ENCODE results near the gene PARD6G.

PARD6G gene

GRCh38 chr18:80163183-80163582 lies 84.1 kb downstream of the PARD6G start:
- POLR2A ChIA-PET, result interaction anchor here (1.0 kb wide), 1 partner anchor 18 kb away, joined by 3 read pairs; no protein-coding TSS in a partner anchor
- Histone ChIP-seq H3K27me3 (replicated peaks in 2 of 5; ENCODE audit: control insufficient read depth in 4 of 5, insufficient read depth in 5 of 5, low read length in 4 of 5) (peaks cover 0 to 12% (median 0%) of the 10 kb centered on the region in 5 experiments), H3K4me1 (ENCODE audit: control extremely low read depth in 1 of 4, control insufficient read depth in 4 of 4, insufficient read depth in 4 of 4, low read length in 3 of 4) (peaks cover 0 to 4% (median 1%) of the 10 kb centered on the region in 4 experiments), H3K27ac (ENCODE audit: insufficient read depth in 1 of 2, low read depth in 1 of 2, low read length in 2 of 2, poor library complexity in 1 of 2, severe bottlenecking in 2 of 2) (no peak overlapping the region), H3K4me3 (ENCODE audit: control insufficient read depth in 1 of 7, extremely low read depth in 1 of 7, insufficient read depth in 4 of 7, low read depth in 2 of 7, low read length in 6 of 7) (no peak overlapping the region), H3K9me3 (ENCODE audit: control extremely low read depth in 1 of 5, control insufficient read depth in 4 of 5, insufficient read depth in 2 of 5, low read depth in 1 of 5, low read length in 4 of 5) (peaks cover 0 to 15% (median 11%) of the 10 kb centered on the region in 5 experiments), H3K36me3 (ENCODE audit: control insufficient read depth in 4 of 4, insufficient read depth in 4 of 4, low read length in 3 of 4) (no peaks in the 10 kb centered on the region)
- DNase-seq, result no peak
- CTCF ChIA-PET, result no interaction called here
- 92% methylated on average over 4 of the region's 7 CpGs for WGBS (ENCODE audit: insufficient coverage)

- peaks cover 0 to 15% (median 11%) of the 10 kb centered on the region in 5 experiments for H3K9me3 ChIP-seq (ENCODE audit: control extremely low read depth in 1 of 5, control insufficient read depth in 4 of 5, insufficient read depth in 2 of 5, low read depth in 1 of 5, low read length in 4 of 5)
- DNase-seq, result no peak
- no peak overlapping the region for H3K4me3 ChIP-seq (ENCODE audit: control insufficient read depth in 1 of 7, extremely low read depth in 1 of 7, insufficient read depth in 4 of 7, low read depth in 2 of 7, low read length in 6 of 7)
- H3K36me3 ChIP-seq (ENCODE audit: control insufficient read depth in 4 of 4, insufficient read depth in 4 of 4, low read length in 3 of 4), result no peaks in the 10 kb centered on the region
- no peak overlapping the region for H3K27ac ChIP-seq (ENCODE audit: insufficient read depth in 1 of 2, low read depth in 1 of 2, low read length in 2 of 2, poor library complexity in 1 of 2, severe bottlenecking in 2 of 2)
- CTCF ChIA-PET, result interaction anchor here (1.2 to 3.9 kb wide), 2 partner anchors 8 to 98 kb away, joined by 5 to 16 read pairs; no protein-coding TSS in a partner anchor
- WGBS (ENCODE audit: insufficient coverage), result 98% methylated on average over 4 of the region's 7 CpGs
- peaks cover 0 to 4% (median 1%) of the 10 kb centered on the region in 4 experiments for H3K4me1 ChIP-seq (ENCODE audit: control extremely low read depth in 1 of 4, control insufficient read depth in 4 of 4, insufficient read depth in 4 of 4, low read length in 3 of 4)
- POLR2A ChIA-PET, result interaction anchor here (1.0 kb wide), 1 partner anchor 17 kb away, joined by 3 read pairs; no protein-coding TSS in a partner anchor
- peaks cover 0 to 11% (median 2%) of the 10 kb centered on the region in 5 experiments for H3K27me3 ChIP-seq (replicated peaks in 2 of 5; ENCODE audit: control insufficient read depth in 4 of 5, insufficient read depth in 5 of 5, low read length in 4 of 5)
Observed at GRCh38 chr18:80161781-80162417, 85.4 kb downstream of the PARD6G start.

GRCh38 chr18:80159713-80160636 lies 87.3 kb downstream of the PARD6G start:
- DNase-seq, result peak; percentile 54 to 79 (median 69)
- CTCF ChIA-PET, result interaction anchor here (1.1 to 7.1 kb wide), 13 partner anchors 8 to 781 kb away, joined by 3 to 41 read pairs (median 4); no protein-coding TSS in a partner anchor

GRCh38 chr18:80158365-80158764 lies 88.9 kb downstream of the PARD6G start:
- POLR2A ChIA-PET, result no interaction called here

More at GRCh38 chr18:80159713-80160636, 87.3 kb downstream of the PARD6G start:
- 55% methylated on average over 83 of the region's 109 CpGs for WGBS (ENCODE audit: insufficient coverage)
- Histone ChIP-seq H3K4me1 (ENCODE audit: control extremely low read depth in 1 of 4, control insufficient read depth in 4 of 4, insufficient read depth in 4 of 4, low read length in 3 of 4) (peaks cover 0 to 4% (median 1%) of the 10 kb centered on the region in 4 experiments), H3K27ac (ENCODE audit: insufficient read depth in 1 of 2, low read depth in 1 of 2, low read length in 2 of 2, poor library complexity in 1 of 2, severe bottlenecking in 2 of 2) (no peak overlapping the region), H3K27me3 (replicated peaks in 2 of 5; ENCODE audit: control insufficient read depth in 4 of 5, insufficient read depth in 5 of 5, low read length in 4 of 5) (peaks cover 0 to 10% (median 2%) of the 10 kb centered on the region in 5 experiments), H3K9me3 (ENCODE audit: control extremely low read depth in 1 of 5, control insufficient read depth in 4 of 5, insufficient read depth in 2 of 5, low read depth in 1 of 5, low read length in 4 of 5) (peaks cover 0 to 12% (median 11%) of the 10 kb centered on the region in 5 experiments), H3K36me3 (ENCODE audit: control insufficient read depth in 4 of 4, insufficient read depth in 4 of 4, low read length in 3 of 4) (no peaks in the 10 kb centered on the region), H3K4me3 (ENCODE audit: control insufficient read depth in 1 of 7, extremely low read depth in 1 of 7, insufficient read depth in 4 of 7, low read depth in 2 of 7, low read length in 6 of 7) (peak overlapping the region in 5 of 7 experiments; percentile 10 to 64 (median 21))
- POLR2A ChIA-PET, result no interaction called here

GRCh38 chr18:80157708-80158343 lies 89.5 kb downstream of the PARD6G start:
- peak; percentile 73 to 88 (median 80) for DNase-seq
- Histone ChIP-seq H3K27me3 (replicated peaks in 2 of 5; ENCODE audit: control insufficient read depth in 4 of 5, insufficient read depth in 5 of 5, low read length in 4 of 5) (peaks cover 0 to 10% (median 2%) of the 10 kb centered on the region in 5 experiments), H3K27ac (ENCODE audit: insufficient read depth in 1 of 2, low read depth in 1 of 2, low read length in 2 of 2, poor library complexity in 1 of 2, severe bottlenecking in 2 of 2) (no peak overlapping the region), H3K4me1 (ENCODE audit: control extremely low read depth in 1 of 4, control insufficient read depth in 4 of 4, insufficient read depth in 4 of 4, low read length in 3 of 4) (peaks cover 0 to 4% (median 1%) of the 10 kb centered on the region in 4 experiments), H3K9me3 (ENCODE audit: control extremely low read depth in 1 of 5, control insufficient read depth in 4 of 5, insufficient read depth in 2 of 5, low read depth in 1 of 5, low read length in 4 of 5) (no peaks in the 10 kb centered on the region), H3K36me3 (ENCODE audit: control insufficient read depth in 4 of 4, insufficient read depth in 4 of 4, low read length in 3 of 4) (no peaks in the 10 kb centered on the region), H3K4me3 (ENCODE audit: control insufficient read depth in 1 of 7, extremely low read depth in 1 of 7, insufficient read depth in 4 of 7, low read depth in 2 of 7, low read length in 6 of 7) (no peak overlapping the region)
- CTCF ChIA-PET, result interaction anchor here (1.0 to 7.1 kb wide), 10 partner anchors 9 to 500 kb away, joined by 3 to 41 read pairs (median 4); no protein-coding TSS in a partner anchor
- 97% methylated on average over 3 of the region's 8 CpGs for WGBS (ENCODE audit: insufficient coverage)
- POLR2A ChIA-PET, result no interaction called here

More at GRCh38 chr18:80158365-80158764, 88.9 kb downstream of the PARD6G start:
- no peak for DNase-seq
- H3K4me3 ChIP-seq (ENCODE audit: control insufficient read depth in 1 of 7, extremely low read depth in 1 of 7, insufficient read depth in 4 of 7, low read depth in 2 of 7, low read length in 6 of 7), result no peak overlapping the region
- CTCF ChIA-PET, result interaction anchor here (0.9 to 7.1 kb wide), 16 partner anchors 8 to 780 kb away, joined by 3 to 41 read pairs (median 4); no protein-coding TSS in a partner anchor
- H3K4me1 ChIP-seq (ENCODE audit: control extremely low read depth in 1 of 4, control insufficient read depth in 4 of 4, insufficient read depth in 4 of 4, low read length in 3 of 4), result peaks cover 0 to 4% (median 1%) of the 10 kb centered on the region in 4 experiments
- H3K27ac ChIP-seq (ENCODE audit: insufficient read depth in 1 of 2, low read depth in 1 of 2, low read length in 2 of 2, poor library complexity in 1 of 2, severe bottlenecking in 2 of 2), result no peak overlapping the region
- peaks cover 0 to 10% (median 2%) of the 10 kb centered on the region in 5 experiments for H3K27me3 ChIP-seq (replicated peaks in 2 of 5; ENCODE audit: control insufficient read depth in 4 of 5, insufficient read depth in 5 of 5, low read length in 4 of 5)
- WGBS (ENCODE audit: insufficient coverage), result 94% methylated on average over 3 of the region's 5 CpGs
- H3K9me3 ChIP-seq (ENCODE audit: control extremely low read depth in 1 of 5, control insufficient read depth in 4 of 5, insufficient read depth in 2 of 5, low read depth in 1 of 5, low read length in 4 of 5), result no peaks in the 10 kb centered on the region
- H3K36me3 ChIP-seq (ENCODE audit: control insufficient read depth in 4 of 4, insufficient read depth in 4 of 4, low read length in 3 of 4), result no peaks in the 10 kb centered on the region

GRCh38 chr18:80154293-80154692 lies 93.0 kb downstream of the PARD6G start:
- 90% methylated on average over 5 of the region's 6 CpGs for WGBS (ENCODE audit: insufficient coverage)
- Histone ChIP-seq H3K4me1 (ENCODE audit: control extremely low read depth in 1 of 4, control insufficient read depth in 4 of 4, insufficient read depth in 4 of 4, low read length in 3 of 4) (no peaks in the 10 kb centered on the region), H3K4me3 (ENCODE audit: control insufficient read depth in 1 of 7, extremely low read depth in 1 of 7, insufficient read depth in 4 of 7, low read depth in 2 of 7, low read length in 6 of 7) (no peak overlapping the region), H3K9me3 (ENCODE audit: control extremely low read depth in 1 of 5, control insufficient read depth in 4 of 5, insufficient read depth in 2 of 5, low read depth in 1 of 5, low read length in 4 of 5) (no peaks in the 10 kb centered on the region), H3K27ac (ENCODE audit: insufficient read depth in 1 of 2, low read depth in 1 of 2, low read length in 2 of 2, poor library complexity in 1 of 2, severe bottlenecking in 2 of 2) (no peak overlapping the region), H3K36me3 (ENCODE audit: control insufficient read depth in 4 of 4, insufficient read depth in 4 of 4, low read length in 3 of 4) (no peaks in the 10 kb centered on the region), H3K27me3 (replicated peaks in 2 of 5; ENCODE audit: control insufficient read depth in 4 of 5, insufficient read depth in 5 of 5, low read length in 4 of 5) (peaks cover 0 to 2% (median 0%) of the 10 kb centered on the region in 5 experiments)
- CTCF ChIA-PET, result interaction anchor here (0.9 to 7.1 kb wide), 4 partner anchors 10 to 766 kb away, joined by 3 to 41 read pairs (median 4); no protein-coding TSS in a partner anchor
- POLR2A ChIA-PET, result no interaction called here
- peak; percentile 44 to 66 (median 65) for DNase-seq
